COLO668 (cell line): ENCODE data around the gene NDUFS2.
"Not testable (repeated sequence)": the region's sequence is repeated elsewhere in the genome, so short reads cannot be mapped to it uniquely, and the experiment has no call there.

Experiments used
- DNase-seq: peaks from one replicate; lab custom pipeline; 2025; ENCODE audit not compliant: unreplicated experiment; lab: John Stamatoyannopoulos, UW

Gene NDUFS2

DNA sequence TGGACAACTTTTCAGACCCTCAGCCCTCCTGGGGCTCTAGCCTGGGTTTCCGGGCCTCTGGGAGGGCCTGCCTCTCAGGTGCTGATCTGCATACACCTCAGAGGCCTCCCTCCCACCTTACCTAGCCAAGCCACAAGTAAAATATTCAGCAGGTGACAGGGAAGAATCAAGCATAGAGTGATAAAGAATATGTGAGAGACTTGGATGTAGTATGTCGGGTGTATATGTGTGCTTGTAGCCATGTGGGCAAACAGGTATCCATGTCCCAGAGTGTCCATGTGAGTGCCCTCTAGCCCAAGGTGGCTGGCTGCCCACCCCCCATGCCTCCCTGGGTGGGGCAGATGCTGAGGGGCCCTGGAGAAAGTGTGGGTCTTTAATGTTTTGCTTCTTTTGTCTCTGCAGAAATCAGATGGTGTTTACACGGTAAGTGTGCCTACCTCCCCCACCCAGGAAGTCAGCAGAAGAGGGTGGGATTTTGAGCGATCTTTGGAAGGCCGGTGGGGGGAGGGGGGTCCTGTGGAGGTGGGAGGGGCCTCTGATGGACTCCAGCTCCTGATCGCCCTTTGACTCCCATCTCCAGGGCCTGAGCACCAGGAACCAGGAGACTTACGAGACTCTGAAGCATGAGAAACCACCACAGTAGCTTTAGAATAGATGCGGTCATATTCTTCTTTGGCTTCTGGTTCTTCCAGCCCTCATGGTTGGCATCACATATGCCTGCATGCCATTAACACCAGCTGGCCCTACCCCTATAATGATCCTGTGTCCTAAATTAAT is 16.3 kb downstream of the NDUFS2 start:
- no peak for DNase-seq

GRCh38 chr1:161219078-161219892 is 17.1 kb downstream of the NDUFS2 start:
- DNase-seq = no peak

GRCh38 chr1:161220002-161220401 is 17.8 kb downstream of the NDUFS2 start:
- no peak for DNase-seq

DNA sequence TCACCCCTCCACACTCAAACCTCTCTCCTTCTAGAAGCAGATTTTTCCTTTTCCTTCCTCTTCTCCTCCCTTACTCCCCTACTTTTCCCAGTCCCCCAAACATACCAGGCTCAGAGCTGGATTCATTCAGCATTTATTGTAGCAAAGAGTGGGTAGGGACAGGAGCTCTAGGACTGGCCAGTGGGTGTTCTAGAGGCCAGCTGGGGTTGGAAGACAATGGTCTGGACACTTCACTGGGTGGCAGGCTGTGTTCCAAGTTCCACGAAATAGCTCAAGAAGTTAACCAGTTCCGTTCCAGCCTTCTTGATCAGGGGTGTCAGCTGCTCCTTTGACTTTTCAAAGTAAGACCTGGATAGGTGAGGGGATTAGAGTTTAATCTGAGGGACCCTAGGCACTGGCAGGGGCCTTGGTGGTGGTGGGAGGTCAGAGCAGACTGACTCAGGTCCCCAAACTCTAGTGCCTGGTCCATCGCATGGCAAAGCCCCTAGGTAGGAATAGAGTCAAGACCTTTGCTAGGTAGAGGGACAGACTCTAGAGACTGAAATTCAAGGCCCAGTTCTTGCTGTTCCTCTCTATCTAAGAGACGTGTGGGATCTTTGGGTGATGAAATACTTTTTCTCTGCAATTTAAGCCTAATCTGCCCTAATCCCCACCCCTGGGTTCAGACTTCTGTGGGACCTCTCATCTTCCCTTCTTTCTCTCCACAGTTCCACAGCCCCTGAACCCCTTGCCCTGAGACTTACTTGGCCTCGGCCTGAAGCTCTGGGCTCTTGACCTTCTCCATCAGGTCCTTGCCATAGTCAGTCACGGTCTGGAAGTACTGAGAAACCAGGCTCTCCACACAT is 20.2 kb downstream of the NDUFS2 start:
- no peak for DNase-seq

DNA sequence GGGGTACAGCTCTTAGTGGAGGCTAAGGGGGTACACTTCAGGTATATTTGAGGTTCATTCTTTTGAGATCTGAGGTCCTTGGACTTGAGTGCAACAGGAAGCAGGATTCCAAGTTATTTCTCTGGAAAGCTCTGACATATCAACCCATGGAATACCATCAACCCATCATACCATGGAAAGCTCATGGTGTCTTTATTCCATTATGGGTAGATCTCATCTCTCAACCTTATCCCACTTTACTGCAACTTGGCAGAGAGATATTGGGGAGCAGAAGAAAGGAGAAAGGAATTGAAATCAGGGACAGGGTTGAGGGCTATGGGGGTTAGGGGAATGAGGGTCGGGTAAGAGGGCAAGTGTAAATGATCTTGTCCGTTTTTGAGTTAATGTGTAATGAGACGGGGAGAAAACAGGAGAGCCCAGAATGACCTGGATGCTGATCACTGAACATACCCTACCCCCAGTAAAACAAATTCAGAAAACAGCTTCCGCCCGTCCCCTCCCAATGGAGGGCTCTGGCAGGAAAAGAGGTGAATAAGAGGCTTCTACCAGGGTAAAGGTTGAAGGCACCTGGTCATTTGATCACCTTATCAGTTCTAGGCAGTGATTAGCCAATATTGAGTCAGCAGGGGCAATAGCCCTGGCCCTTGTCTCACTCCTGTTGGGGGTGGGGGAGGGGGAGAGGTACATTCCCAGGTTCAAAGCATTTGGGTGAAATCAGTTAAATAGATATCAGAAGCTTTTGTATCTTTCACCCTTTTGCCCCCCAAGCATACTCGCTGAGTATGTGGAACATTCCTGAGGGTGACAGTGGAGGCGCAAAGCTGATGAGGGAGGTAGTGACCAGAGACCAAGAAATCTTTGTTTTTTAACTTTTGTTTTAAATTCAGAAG is 21.9 kb downstream of the NDUFS2 start:
- DNase-seq = no peak

DNA sequence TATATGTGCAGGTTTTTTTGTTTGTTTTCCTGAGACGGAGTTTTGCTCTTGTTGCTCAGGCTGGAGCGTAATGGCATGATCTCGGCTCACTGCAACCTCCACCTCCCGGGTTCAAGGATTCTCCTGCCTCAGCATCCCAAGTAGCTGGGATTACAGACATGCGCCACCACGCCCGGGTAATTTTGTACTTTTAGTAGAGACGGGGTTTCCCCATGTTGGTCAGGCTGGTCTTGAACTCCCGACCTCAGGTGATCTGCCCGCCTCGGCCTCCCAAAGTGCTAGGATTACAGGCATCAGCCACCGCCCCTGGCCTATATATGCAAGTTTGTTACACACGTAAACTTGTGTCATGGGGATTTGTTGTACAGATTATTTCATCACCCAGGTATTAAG is 22.5 kb downstream of the NDUFS2 start:
- not testable (repeated sequence) for DNase-seq

DNA sequence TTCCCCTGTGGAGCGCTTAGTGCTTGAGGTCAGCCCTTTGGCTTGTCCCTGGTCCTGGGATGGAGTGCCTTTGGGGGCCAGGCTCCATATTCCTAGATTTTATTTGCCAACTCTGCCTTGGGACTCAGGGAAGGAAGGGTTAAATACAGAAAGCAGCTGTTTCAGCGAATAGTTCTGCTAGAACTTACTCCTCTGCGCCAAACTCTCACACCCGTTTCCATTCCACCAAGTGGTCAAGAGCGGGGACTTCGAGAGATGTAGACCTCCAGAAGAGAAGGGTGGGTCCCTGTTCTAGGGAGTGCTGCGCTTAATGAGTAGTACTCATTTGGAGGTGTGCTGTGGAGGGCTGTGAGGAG is 23.0 kb downstream of the NDUFS2 start:
- DNase-seq = no peak

- DNase-seq = peak; percentile 85
Measured at GRCh38 chr1:161225534-161226319, 23.6 kb downstream of the NDUFS2 start, which contains the start of gene TOMM40L. TSS of gene TOMM40L (plus strand) at chr1:161226060. CDS start at chr1:161226490, 430 bp downstream.

DNA sequence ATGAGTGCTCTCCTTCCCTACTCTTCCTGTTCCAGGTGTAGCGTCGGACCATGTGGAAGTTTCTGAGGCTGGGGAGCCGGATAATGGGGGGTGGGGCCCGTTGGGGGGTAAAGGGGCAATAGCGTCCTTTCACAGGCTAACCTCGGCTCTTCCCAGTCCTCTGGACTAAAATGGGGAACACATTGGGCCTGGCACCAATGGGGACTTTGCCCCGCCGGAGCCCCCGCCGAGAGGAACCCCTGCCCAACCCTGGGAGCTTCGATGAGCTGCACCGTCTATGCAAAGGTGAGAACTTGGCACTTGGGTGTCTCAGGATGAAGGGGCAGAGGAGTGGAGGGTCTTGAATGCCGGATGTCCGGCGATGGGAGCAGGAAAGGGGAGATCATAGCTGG is 24.1 kb downstream of the NDUFS2 start:
- DNase-seq = no peak

GRCh38 chr1:161226759-161227158 is 24.6 kb downstream of the NDUFS2 start:
- no peak for DNase-seq

DNA sequence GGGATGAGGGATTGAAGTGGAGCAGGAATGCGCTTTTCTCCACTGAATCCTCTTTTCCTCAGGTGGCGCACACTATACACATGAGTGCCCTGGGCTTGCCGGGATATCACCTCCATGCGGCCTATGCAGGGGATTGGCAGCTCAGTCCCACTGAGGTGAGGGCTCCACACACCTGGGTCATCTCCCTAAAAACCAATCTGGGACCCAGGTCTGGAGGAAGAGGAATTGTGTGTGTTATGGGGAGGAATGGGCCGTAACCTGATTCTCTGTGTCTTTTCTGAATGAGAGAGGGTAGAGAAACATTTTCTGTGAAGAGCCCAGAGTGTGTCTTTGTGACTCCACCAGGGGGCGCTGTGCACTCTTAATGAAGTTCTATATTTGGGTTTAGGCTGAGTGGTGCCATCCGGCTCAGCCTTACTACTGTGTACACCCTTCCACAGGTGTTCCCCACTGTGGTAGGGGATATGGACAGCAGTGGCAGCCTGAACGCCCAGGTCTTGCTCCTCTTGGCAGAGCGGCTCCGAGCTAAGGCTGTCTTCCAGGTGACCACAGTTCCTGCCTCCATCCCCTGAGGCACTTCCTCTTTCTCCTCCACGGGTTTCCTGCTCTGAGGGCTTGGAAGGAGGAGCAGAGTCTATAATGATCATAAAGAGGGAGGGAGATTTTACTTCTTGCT is 25.2 kb downstream of the NDUFS2 start:
- peak; percentile 85 for DNase-seq

GRCh38 chr1:161228032-161228431 is 25.9 kb downstream of the NDUFS2 start:
- DNase-seq = no peak

DNA sequence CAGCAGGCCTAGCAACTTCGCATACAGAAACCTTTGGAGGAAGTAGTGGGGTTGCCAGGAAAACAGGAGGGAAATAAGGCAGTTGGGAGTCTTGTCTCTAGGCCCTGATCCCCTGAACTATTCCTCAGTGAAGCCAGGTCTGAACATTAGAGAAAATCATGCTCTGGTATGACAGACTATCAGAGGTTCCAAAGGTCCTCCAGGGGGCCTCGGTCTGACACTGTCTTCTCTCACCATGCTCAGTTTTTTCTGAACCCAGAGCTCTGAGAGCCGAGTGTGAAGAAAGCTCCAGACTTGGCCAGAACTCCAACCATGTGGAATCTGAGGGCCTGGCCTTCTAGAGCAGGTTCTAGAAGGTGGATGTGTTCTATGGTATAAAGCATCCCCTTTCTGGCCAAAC is 27.7 kb downstream of the NDUFS2 start:
- no peak for DNase-seq

GRCh38 chr1:161230762-161231161 is 28.6 kb downstream of the NDUFS2 start:
- DNase-seq = no peak

GRCh38 chr1:161233102-161233501 is 30.9 kb downstream of the NDUFS2 start:
- no peak for DNase-seq

DNA sequence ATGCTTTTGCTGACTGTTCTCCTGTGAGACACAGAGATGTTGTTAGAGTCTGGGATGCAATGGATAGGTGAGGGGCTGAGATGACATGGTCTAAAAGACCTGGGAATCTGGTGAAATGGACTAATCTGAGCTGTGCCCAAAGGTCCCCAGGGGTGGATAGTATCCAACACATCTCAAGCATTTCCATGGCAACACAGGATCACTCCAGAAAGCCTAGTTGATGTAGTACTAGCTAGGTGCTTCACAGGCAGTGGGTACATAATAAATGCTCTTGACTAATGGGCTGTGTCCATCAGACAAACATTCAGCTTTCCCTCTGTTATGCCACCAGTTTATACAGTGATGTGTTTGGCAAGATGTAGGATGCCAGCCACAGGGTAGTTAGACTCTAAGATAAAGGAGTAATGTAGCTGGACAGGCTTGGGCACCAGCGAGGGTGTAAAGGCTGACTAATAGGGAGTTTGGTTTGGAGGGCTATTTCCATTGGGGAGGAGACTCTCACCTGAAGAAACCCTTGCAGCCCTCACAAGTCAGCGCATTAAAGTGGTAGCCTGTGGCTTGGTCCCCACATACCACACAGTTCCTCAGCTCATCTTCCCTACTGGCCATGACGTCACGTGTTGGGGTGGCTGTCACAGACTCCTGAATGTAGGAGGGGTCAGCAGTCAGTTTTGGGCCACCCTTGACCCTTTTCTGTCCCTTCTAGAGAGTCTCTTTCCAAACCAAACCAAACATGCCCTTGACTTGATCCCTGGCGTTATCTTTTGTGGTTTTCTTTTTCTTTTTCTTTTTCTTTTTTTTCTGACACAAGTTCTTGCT is 34.0 kb downstream of the NDUFS2 start:
- DNase-seq = no peak

GRCh38 chr1:161238039-161238473 is 35.9 kb downstream of the NDUFS2 start, which contains the start of gene NR1I3:
TSS of gene NR1I3 (minus strand) at chr1:161238203. CDS start at chr1:161236565, 1,638 bp downstream.
- DNase-seq = no peak

DNA sequence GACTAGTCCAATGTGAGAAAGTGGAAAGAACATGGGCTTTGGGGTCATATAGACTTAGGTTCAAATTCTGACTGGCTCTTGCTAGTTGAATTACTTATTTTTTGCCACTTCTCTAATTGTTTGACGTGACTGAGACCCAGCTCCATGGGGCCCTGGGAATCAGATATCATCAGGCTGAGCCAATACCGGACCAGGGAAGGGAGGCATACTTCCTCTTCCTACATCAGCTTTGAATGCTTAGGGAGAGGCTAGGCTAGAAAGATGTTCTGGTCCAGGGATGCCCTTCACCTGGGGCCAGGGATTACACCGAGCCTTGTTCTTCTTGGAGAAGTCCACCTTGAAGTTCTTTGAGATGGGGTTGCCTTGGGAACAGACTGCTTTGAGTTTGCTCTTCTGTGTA is 39.5 kb downstream of the NDUFS2 start:
- no peak for DNase-seq
